Colonic mucosa (tissue), 4 donors: ENCODE results near the gene PIF1. TPM values are rescaled to one million over a fixed set of nuclear protein-coding genes. Genes with fewer than 3 reads are reported as not detected.

Experiments used
- DNase-seq: peaks from one replicate; pipeline ENCODE4 v3.0.0-alpha.2; 2020
- H3K27ac ChIP-seq: fragments of 200-600 bp; one replicate; pipeline ENCODE4 v1.8.0; 2021
- H3K27me3 ChIP-seq: fragments of 200-600 bp; one replicate; pipeline ENCODE4 v1.8.0; 2021
- H3K36me3 ChIP-seq: fragments of 200-600 bp; one replicate; pipeline ENCODE4 v1.8.0; 2021
- H3K4me1 ChIP-seq: fragments of 200-600 bp; one replicate; pipeline ENCODE4 v1.8.0; 2021; ENCODE audit warnings: mild to moderate bottlenecking
- H3K4me3 ChIP-seq: fragments of 200-600 bp; one replicate; pipeline ENCODE4 v1.8.0; 2021
- H3K9ac ChIP-seq, 2 donors: one replicate each; pipeline ENCODE4 v1.7.0; 2013; ENCODE audit warnings: control low read depth in 2 of 2, low read depth in 2 of 2, low read length in 2 of 2
- H3K9me3 ChIP-seq: fragments of 200-600 bp; one replicate; pipeline ENCODE4 v1.8.0; 2021
- intact Hi-C: fragments of 100-400 bp; cut with DNase I; formaldehyde crosslinking; loops from one replicate; pipeline ENCODE4 v1.14.1; 2022
- total RNA-seq, 2 donors: library from RNA; stranded (reverse); fragmentation: NEBNext Ultra II Directional in 1 of 2; extraction: Animal tissue kit (Norgen Biotek cat#: 25700) in 1 of 2; gene quantifications; one replicate each; pipeline ENCODE4 v1.2.1, GENCODE V29; 2021
- TF ChIP-seq, protein P1 (sequence below): fragments of 200-600 bp; IDR thresholded peaks from one replicate; pipeline ENCODE4 v1.8.0; 2022; ENCODE audit warnings: antibody characterized with exemption, mild to moderate bottlenecking
- donor health status: healthy.
- donor health status: DM: no; HTN: no; CAD: no.
- donor health status: DM: no; HTN: no; CAD: no.

Gene PIF1
- total RNA-seq, 2 donors from 2014 or later: 6.1 to 20.7 TPM

DNA sequence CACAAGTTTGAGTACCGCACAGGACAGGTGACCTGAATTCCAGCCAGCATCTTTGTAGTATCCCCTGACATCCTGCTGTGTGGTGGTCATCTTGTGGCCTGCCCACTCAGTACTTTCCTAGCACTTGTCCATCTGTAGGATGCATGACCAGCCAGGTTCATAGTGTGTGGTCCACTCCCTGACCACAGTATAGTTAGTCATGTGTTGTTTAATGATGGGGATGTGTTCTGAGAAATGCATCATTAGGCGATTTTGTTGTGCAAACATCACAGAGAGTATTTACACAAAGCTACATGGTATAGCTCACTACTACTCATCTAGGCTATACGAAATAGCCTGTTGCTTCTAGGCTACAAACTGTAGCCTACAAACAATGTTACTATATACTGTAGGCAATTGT is 33.2 kb downstream of the PIF1 start:
- no peaks in the 10 kb centered on the region for H3K27me3 ChIP-seq
- H3K4me1 ChIP-seq: no peaks in the 10 kb centered on the region
- intact Hi-C loops: no loop called here
- H3K9me3 ChIP-seq: no peaks in the 10 kb centered on the region
- H3K36me3 ChIP-seq: no peaks in the 10 kb centered on the region
- TF ChIP-seq, protein P1, sequence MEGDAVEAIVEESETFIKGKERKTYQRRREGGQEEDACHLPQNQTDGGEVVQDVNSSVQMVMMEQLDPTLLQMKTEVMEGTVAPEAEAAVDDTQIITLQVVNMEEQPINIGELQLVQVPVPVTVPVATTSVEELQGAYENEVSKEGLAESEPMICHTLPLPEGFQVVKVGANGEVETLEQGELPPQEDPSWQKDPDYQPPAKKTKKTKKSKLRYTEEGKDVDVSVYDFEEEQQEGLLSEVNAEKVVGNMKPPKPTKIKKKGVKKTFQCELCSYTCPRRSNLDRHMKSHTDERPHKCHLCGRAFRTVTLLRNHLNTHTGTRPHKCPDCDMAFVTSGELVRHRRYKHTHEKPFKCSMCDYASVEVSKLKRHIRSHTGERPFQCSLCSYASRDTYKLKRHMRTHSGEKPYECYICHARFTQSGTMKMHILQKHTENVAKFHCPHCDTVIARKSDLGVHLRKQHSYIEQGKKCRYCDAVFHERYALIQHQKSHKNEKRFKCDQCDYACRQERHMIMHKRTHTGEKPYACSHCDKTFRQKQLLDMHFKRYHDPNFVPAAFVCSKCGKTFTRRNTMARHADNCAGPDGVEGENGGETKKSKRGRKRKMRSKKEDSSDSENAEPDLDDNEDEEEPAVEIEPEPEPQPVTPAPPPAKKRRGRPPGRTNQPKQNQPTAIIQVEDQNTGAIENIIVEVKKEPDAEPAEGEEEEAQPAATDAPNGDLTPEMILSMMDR: no peak
- H3K27ac ChIP-seq: no peak overlapping the region
- H3K4me3 ChIP-seq: no peak overlapping the region
- no peak overlapping the region for H3K9ac ChIP-seq
- DNase-seq: no peak

DNA sequence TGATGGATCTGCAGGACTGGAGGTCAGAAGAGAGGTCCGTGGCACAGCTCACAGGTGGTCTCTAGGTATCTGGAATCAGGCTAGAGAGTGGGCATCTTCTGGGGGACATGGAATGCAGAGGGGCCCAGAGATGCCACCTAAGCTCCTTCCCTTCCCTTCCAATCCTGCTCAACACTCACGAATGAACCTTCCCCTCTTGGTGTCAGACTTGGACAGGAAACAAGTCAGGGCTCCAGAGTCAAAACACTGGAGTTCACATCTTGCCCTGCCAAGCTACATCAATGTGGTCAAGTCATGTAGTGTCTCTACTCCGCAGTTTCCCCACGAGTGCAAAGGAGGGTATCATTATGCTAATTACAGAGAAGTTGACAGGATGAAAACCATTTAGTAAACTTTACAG is 34.0 kb downstream of the PIF1 start:
- Histone ChIP-seq H3K36me3 (no peaks in the 10 kb centered on the region), H3K9me3 (no peaks in the 10 kb centered on the region), H3K4me3 (no peak overlapping the region), H3K4me1 (no peaks in the 10 kb centered on the region), H3K9ac (no peak overlapping the region), H3K27ac (no peak overlapping the region), H3K27me3 (no peaks in the 10 kb centered on the region)
- no peak for DNase-seq
- TF ChIP-seq, protein P1: no peak
- intact Hi-C loops: no loop called here

DNA sequence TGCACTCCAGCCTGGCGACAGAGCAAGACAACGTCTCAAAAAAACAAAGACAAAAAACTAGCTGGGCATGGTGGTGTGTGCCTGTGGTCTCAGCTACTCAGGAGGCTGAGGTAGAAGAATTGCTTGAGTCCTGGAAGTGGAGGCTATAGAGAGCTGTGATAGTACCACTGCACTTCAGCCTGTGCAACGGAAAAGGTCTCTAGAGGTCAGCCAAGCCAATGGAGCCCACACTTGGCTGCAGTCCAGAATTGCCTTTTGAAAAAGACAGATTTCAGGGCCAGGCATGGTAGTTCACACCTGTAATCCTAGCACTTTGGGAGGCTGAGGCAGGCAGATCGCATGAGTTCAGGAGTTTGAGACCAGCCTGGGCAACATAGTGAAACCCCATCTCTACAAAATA is 41.7 kb downstream of the PIF1 start:
- intact Hi-C loops: no loop called here
- Histone ChIP-seq H3K27ac (no peak overlapping the region), H3K9ac (no peak overlapping the region), H3K4me3 (no peak overlapping the region), H3K27me3 (no peaks in the 10 kb centered on the region), H3K4me1 (no peaks in the 10 kb centered on the region), H3K9me3 (no peaks in the 10 kb centered on the region), H3K36me3 (no peaks in the 10 kb centered on the region)
- no peak for DNase-seq
- TF ChIP-seq, protein P1: no peak

DNA sequence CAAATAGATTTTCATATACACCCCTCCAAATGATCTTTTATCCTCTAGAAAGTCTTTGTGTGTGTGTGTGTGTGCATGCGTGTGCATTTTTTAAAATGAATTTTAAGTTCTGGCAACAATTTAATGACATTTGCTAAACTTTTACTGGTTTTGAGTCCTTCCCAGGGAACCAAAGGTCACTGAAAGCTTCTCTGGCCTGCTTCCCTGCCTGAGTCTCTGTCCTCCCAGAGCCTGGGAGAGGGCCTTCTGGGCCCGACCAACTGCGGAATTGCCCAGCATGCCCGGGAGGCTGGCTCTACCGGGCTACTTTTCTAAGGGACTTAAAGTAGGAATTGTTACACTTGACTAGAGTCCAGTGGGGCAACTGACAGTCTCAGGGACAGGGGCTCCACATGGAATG is 42.7 kb downstream of the PIF1 start:
- Histone ChIP-seq H3K9ac (no peak overlapping the region), H3K9me3 (no peaks in the 10 kb centered on the region), H3K4me3 (no peak overlapping the region), H3K27ac (no peak overlapping the region), H3K4me1 (no peaks in the 10 kb centered on the region), H3K36me3 (no peaks in the 10 kb centered on the region), H3K27me3 (no peaks in the 10 kb centered on the region)
- DNase-seq: no peak
- TF ChIP-seq, protein P1: no peak
- intact Hi-C loops: no loop called here

DNA sequence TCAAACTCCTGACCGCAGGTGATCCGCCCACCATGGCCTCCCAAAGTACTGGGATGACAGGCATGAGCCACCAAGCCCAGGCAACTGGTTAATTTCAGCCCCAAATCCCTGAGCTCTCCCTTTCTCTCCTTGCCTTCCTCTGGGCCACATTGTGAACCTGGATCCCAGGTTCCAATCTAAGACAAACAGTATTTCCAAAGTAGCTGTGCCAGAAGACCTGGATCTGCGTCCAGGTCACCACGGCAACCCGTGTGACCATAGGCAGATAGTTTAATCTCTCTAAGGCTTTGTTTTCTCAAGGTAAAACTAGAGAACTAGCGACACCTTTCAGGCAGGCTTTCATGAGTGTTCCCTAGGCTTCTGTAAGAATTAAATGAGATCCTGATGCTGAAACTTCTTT is 44.1 kb downstream of the PIF1 start:
- no peak overlapping the region for H3K4me3 ChIP-seq
- TF ChIP-seq, protein P1: no peak
- no peak for DNase-seq

More for the DNA sequence above, 44.1 kb downstream of the PIF1 start:
- H3K27ac ChIP-seq: no peak overlapping the region
- no peaks in the 10 kb centered on the region for H3K36me3 ChIP-seq
- intact Hi-C loops: no loop called here
- no peak overlapping the region for H3K9ac ChIP-seq
- H3K9me3 ChIP-seq: no peaks in the 10 kb centered on the region
- H3K4me1 ChIP-seq: no peaks in the 10 kb centered on the region
- H3K27me3 ChIP-seq: peaks cover 3% of the 10 kb centered on the region
